Brain microvascular endothelial cell (primary cell): ENCODE results near the gene CD2AP.

ENCODE experiments used
- DNase-seq: peaks from one replicate; pipeline ENCODE4 v3.0.0-alpha.2; 2020
- H3K27ac ChIP-seq: fragments of 250-450 bp; sonication (Bioruptor Pico); 2 replicates; pipeline ENCODE4 v1.5.1; 2020; ENCODE audit warnings: mild to moderate bottlenecking, moderate library complexity
- H3K27me3 ChIP-seq: fragments of 250-450 bp; sonication (Bioruptor Pico); replicated peaks from 2 replicates; pipeline ENCODE4 v1.5.1; 2020; ENCODE audit warnings: mild to moderate bottlenecking
- H3K36me3 ChIP-seq: fragments of 250-450 bp; sonication (Bioruptor Pico); replicated peaks from 2 replicates; pipeline ENCODE4 v1.5.1; 2020; ENCODE audit warnings: mild to moderate bottlenecking
- H3K4me3 ChIP-seq: 2 replicates; pipeline ENCODE4 v1.5.1; 2011; ENCODE audit warnings: low read depth, mild to moderate bottlenecking, control low read depth, low read length, moderate library complexity
- in situ Hi-C: cut with HindIII; loops from 2 replicates; pipeline ENCODE4 v1.10.0; 2017; ENCODE audit warnings: low sequenced_read_pairs, low pct_ligation_motif_present
- TF ChIP-seq, protein P1 (sequence below): IDR thresholded peaks from 2 replicates; pipeline ENCODE4 v1.5.1; 2011; ENCODE audit warnings: low read depth, mild to moderate bottlenecking, moderate library complexity, low read length, control low read depth, inconsistent platforms; ENCODE audit errors: missing control alignments

The CD2AP gene

DNA sequence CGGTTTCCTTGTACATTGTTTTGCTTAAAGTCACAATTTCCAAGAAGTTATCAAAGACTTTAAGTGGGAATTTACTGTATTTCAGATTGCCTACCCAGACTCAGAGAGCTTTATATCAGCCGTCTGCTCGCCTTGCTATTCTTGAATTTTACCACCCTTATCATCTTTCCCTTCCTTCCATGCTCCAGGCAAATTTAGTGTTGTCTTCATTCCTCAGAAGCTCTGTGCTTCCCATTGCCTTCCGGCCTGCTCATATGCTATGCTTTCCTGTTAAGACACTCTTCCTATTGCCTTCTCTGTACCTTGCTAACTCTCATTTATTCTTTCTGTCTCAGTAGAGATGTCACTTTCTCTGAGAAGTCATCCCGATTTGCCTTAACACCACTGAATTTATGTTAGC is 52.1 kb downstream of the CD2AP start:
- in situ Hi-C loops: no loop called here
- TF ChIP-seq, protein P1, sequence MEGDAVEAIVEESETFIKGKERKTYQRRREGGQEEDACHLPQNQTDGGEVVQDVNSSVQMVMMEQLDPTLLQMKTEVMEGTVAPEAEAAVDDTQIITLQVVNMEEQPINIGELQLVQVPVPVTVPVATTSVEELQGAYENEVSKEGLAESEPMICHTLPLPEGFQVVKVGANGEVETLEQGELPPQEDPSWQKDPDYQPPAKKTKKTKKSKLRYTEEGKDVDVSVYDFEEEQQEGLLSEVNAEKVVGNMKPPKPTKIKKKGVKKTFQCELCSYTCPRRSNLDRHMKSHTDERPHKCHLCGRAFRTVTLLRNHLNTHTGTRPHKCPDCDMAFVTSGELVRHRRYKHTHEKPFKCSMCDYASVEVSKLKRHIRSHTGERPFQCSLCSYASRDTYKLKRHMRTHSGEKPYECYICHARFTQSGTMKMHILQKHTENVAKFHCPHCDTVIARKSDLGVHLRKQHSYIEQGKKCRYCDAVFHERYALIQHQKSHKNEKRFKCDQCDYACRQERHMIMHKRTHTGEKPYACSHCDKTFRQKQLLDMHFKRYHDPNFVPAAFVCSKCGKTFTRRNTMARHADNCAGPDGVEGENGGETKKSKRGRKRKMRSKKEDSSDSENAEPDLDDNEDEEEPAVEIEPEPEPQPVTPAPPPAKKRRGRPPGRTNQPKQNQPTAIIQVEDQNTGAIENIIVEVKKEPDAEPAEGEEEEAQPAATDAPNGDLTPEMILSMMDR: no peak
- DNase-seq: no peak
- no peak overlapping the region for H3K27ac ChIP-seq
- H3K36me3 ChIP-seq: no peaks in the 10 kb centered on the region
- no peaks in the 10 kb centered on the region for H3K27me3 ChIP-seq
- H3K4me3 ChIP-seq: no peak overlapping the region

DNA sequence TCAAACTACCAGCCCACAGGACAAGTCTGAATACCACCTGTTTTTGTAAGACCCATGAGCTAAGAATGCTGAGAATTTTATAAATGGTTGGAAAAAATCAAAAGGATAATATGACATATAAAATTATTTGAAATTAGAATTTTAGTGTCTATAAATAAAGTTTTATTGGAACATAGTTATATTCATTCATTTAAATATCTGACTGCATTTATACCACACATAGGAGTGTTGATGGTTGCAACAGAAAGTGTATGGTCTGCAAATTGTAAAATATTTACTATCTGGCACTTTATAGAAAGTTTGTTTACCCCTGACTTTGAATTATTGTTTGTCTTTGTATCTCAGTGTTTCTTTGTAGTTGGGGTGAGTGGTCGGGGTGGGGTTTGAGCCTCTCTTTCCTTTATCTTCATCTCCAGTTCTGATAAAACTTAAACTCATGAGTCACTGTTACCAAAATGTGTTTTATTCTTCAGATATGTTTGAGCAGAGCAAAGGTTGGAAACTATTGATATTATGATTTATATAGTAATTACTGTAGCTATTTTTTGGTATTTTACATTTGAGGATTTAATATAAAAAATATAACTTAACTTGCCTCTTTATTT is 55.5 kb downstream of the CD2AP start:
- Histone ChIP-seq H3K27ac (no peak overlapping the region), H3K27me3 (no peaks in the 10 kb centered on the region), H3K36me3 (no peaks in the 10 kb centered on the region), H3K4me3 (no peak overlapping the region)
- peak; percentile 1 for DNase-seq
- TF ChIP-seq, protein P1: no peak
- in situ Hi-C loops: no loop called here

DNA sequence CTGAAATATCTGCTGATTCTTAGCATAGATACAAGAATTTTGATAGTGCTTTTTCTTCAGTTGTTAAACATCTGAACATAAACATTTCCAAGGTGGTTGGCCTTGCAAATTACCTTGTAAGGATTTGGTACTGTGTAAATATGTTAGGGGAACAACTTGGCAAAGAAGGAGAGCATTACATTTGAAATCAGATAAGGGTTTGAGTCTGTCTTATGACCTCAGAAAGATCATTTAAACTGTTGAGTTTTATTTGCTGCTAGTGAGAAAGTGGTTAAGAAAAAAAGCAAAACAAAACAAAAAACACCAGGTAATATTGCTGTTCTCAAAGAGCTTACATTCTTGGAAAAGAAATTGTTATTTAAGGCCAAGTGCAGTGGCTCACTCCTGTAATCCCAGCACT is 56.5 kb downstream of the CD2AP start:
- Histone ChIP-seq H3K36me3 (no peaks in the 10 kb centered on the region), H3K27me3 (no peaks in the 10 kb centered on the region), H3K4me3 (no peak overlapping the region), H3K27ac (no peak overlapping the region)
- no peak for DNase-seq
- in situ Hi-C loops: no loop called here
- TF ChIP-seq, protein P1: no peak

DNA sequence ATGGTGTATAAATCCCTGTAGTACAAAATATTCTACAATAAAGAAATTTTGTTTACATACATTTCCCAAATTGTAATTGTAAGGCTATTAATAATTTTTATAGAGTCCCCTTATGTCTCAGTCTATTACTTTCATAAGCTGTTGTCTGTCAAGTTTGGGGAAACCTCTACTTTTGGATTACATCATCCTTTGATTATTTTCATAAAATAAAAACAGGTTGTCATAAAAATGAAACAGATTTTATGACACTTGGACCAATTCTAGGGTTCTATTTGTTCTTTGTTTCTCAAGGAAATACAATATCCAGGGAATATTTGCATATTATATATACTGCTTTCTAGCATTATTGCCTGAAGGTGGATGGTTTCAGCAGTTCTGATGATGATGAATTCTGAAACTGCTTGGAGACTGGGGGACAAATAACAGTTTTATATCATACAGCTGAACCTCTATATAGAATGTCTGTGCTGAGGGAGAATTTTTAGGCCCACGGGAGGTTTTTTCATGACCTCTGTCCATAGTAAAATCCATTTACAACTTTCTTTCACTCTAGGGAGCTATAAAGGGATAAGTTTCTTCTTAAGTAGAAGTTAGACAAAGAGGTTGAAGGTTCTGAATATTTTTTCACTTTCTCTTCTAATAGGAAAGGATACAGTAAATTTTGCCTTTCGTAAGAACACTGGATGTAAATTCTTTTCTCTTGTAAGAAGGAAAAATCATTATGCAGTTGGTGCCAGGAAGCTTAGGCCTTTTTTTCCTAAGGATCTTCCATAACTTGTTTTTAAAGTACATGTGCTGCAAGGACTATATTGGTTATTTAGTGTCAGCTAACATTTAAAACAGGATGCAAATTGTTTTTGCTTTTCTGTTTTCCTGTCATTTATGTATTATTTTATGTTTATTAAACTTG is 58.0 kb downstream of the CD2AP start:
- no peak overlapping the region for H3K27ac ChIP-seq
- no peaks in the 10 kb centered on the region for H3K27me3 ChIP-seq
- DNase-seq: no peak
- in situ Hi-C loops: no loop called here
- H3K36me3 ChIP-seq: no peaks in the 10 kb centered on the region
- H3K4me3 ChIP-seq: no peak overlapping the region
- TF ChIP-seq, protein P1: no peak

DNA sequence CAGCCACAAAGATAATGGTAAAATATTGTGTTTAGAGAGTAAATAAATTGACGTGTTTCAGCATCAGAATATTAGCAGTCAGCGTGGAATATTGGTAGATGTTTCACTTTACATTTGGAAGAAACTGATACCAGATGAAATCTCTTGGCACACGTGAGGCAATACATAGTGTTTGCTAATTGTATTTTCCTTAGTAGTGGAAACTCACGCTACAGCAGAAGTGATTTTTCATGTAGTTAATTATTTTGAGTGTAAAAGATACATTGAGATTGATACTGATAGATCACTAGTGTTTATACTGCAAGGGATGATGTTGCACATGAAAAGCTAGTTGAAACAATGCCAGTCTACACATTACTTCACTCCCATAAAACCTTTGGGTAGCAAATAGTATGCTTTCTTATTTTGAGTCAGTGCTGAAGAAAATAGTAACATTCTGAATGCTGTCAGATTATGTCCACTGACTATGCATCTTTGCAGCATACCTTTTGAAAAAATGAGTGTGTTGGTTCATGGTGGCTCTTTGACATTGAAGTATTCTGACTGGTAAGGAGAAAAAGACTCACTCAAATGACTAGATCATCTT is 59.3 kb downstream of the CD2AP start:
- in situ Hi-C loops: no loop called here
- no peak for DNase-seq
- TF ChIP-seq, protein P1: no peak
- Histone ChIP-seq H3K27me3 (no peaks in the 10 kb centered on the region), H3K27ac (no peak overlapping the region), H3K36me3 (no peaks in the 10 kb centered on the region), H3K4me3 (no peak overlapping the region)
